Measurements from ENCODE around the gene TEX22. TPM values are rescaled to one million over a fixed set of nuclear protein-coding genes. Genes with fewer than 3 reads are reported as not detected.

TEX22 gene
- total RNA-seq, 2 experiments from 2014 or later, result 1.9 to 2.4 TPM

- ChIA-PET POLR2A (interaction anchor here (1.0 kb wide), 1 partner anchor 21 kb away, joined by 3 read pairs; no protein-coding TSS in a partner anchor), CTCF (interaction anchor here (1.6 kb wide), 1 partner anchor 28 kb away, joined by 5 read pairs; no protein-coding TSS in a partner anchor)
- ATAC-seq, result peak; percentile 12
- peaks cover 36% of the 10 kb centered on the region for H3K4me1 Mint-ChIP-seq (ENCODE audit: low read depth)
- H3K36me3 Mint-ChIP-seq (ENCODE audit: low read depth), result peaks cover 11% of the 10 kb centered on the region
- H3K27me3 Mint-ChIP-seq (ENCODE audit: low read depth), result no peaks in the 10 kb centered on the region
- peak overlapping the region; percentile 92 for H3K27ac Mint-ChIP-seq
- H3K4me3 Mint-ChIP-seq, result peak overlapping the region; percentile 86
- no peaks in the 10 kb centered on the region for H3K9me3 Mint-ChIP-seq (ENCODE audit: insufficient read depth)
- DNase-seq, result no peak
These were observed 22.0 kb downstream of the TEX22 start for GRCh38 chr14:105420101-105420973.

- Mint-ChIP-seq H3K4me3 (peak overlapping the region; percentile 86), H3K36me3 (ENCODE audit: low read depth) (peaks cover 14% of the 10 kb centered on the region), H3K27me3 (ENCODE audit: low read depth) (no peaks in the 10 kb centered on the region), H3K9me3 (ENCODE audit: insufficient read depth) (no peaks in the 10 kb centered on the region), H3K4me1 (ENCODE audit: low read depth) (peaks cover 33% of the 10 kb centered on the region), H3K27ac (peak overlapping the region; percentile 92)
- DNase-seq, result no peak
- ChIA-PET CTCF (interaction anchor here (0.7 to 1.6 kb wide), 3 partner anchors 27 to 329 kb away, joined by 3 to 5 read pairs (median 3); no protein-coding TSS in a partner anchor), POLR2A (interaction anchor here (1.0 to 1.2 kb wide), 3 partner anchors 13 to 22 kb away, joined by 3 read pairs; no protein-coding TSS in a partner anchor)
- ATAC-seq, result no peak
These were observed 22.8 kb downstream of the TEX22 start for GRCh38 chr14:105420974-105421674.

- Mint-ChIP-seq H3K9me3 (ENCODE audit: insufficient read depth) (no peaks in the 10 kb centered on the region), H3K4me1 (ENCODE audit: low read depth) (peaks cover 35% of the 10 kb centered on the region), H3K4me3 (peak overlapping the region; percentile 86), H3K36me3 (ENCODE audit: low read depth) (peaks cover 21% of the 10 kb centered on the region), H3K27me3 (ENCODE audit: low read depth) (no peaks in the 10 kb centered on the region), H3K27ac (peak overlapping the region; percentile 92)
- DNase-seq (no peak), ATAC-seq (no peak)
- CTCF ChIA-PET, result interaction anchor here (0.7 to 1.6 kb wide), 4 partner anchors 26 to 330 kb away, joined by 3 to 5 read pairs (median 3); no protein-coding TSS in a partner anchor
- POLR2A ChIA-PET, result interaction anchor here (1.0 to 1.2 kb wide), 3 partner anchors 12 to 23 kb away, joined by 3 read pairs; no protein-coding TSS in a partner anchor
These were observed 23.6 kb downstream of the TEX22 start for GRCh38 chr14:105421723-105422615.

GRCh38 chr14:105422695-105423487 is 24.6 kb downstream of the TEX22 start:
- CTCF ChIA-PET, result interaction anchor here (0.7 kb wide), 1 partner anchor 52 kb away, joined by 3 read pairs; no protein-coding TSS in a partner anchor

GRCh38 chr14:105423488-105424195 is 25.3 kb downstream of the TEX22 start:
- Mint-ChIP-seq H3K9me3 (ENCODE audit: insufficient read depth) (no peaks in the 10 kb centered on the region), H3K4me1 (ENCODE audit: low read depth) (peaks cover 48% of the 10 kb centered on the region), H3K36me3 (ENCODE audit: low read depth) (peaks cover 32% of the 10 kb centered on the region), H3K27ac (no peak overlapping the region), H3K27me3 (ENCODE audit: low read depth) (no peaks in the 10 kb centered on the region), H3K4me3 (no peak overlapping the region)
- no peak for DNase-seq
- POLR2A ChIA-PET, result no interaction called here
- ATAC-seq, result no peak
- CTCF ChIA-PET, result no interaction called here

More at GRCh38 chr14:105422695-105423487, 24.6 kb downstream of the TEX22 start:
- no peaks in the 10 kb centered on the region for H3K9me3 Mint-ChIP-seq (ENCODE audit: insufficient read depth)
- no peaks in the 10 kb centered on the region for H3K27me3 Mint-ChIP-seq (ENCODE audit: low read depth)
- ATAC-seq (no peak), DNase-seq (no peak)
- peaks cover 44% of the 10 kb centered on the region for H3K4me1 Mint-ChIP-seq (ENCODE audit: low read depth)
- no peak overlapping the region for H3K4me3 Mint-ChIP-seq
- H3K27ac Mint-ChIP-seq, result peak overlapping the region; percentile 43
- peaks cover 28% of the 10 kb centered on the region for H3K36me3 Mint-ChIP-seq (ENCODE audit: low read depth)
- POLR2A ChIA-PET, result no interaction called here

GRCh38 chr14:105424861-105425260 is 26.5 kb downstream of the TEX22 start:
- no peaks in the 10 kb centered on the region for H3K27me3 Mint-ChIP-seq (ENCODE audit: low read depth)
- ChIA-PET POLR2A (interaction anchor here (0.8 kb wide), 1 partner anchor 56 kb away, joined by 3 read pairs; no protein-coding TSS in a partner anchor), CTCF (no interaction called here)
- H3K9me3 Mint-ChIP-seq (ENCODE audit: insufficient read depth), result no peaks in the 10 kb centered on the region
- peaks cover 34% of the 10 kb centered on the region for H3K36me3 Mint-ChIP-seq (ENCODE audit: low read depth)
- H3K4me1 Mint-ChIP-seq (ENCODE audit: low read depth), result peaks cover 42% of the 10 kb centered on the region
- H3K4me3 Mint-ChIP-seq, result no peak overlapping the region
- H3K27ac Mint-ChIP-seq, result no peak overlapping the region
- no peak for DNase-seq
- no peak for ATAC-seq

- Mint-ChIP-seq H3K9me3 (ENCODE audit: insufficient read depth) (no peaks in the 10 kb centered on the region), H3K4me1 (ENCODE audit: low read depth) (peaks cover 41% of the 10 kb centered on the region), H3K36me3 (ENCODE audit: low read depth) (peaks cover 42% of the 10 kb centered on the region), H3K27ac (no peak overlapping the region), H3K27me3 (ENCODE audit: low read depth) (no peaks in the 10 kb centered on the region), H3K4me3 (no peak overlapping the region)
- ATAC-seq, result no peak
- DNase-seq, result no peak
- CTCF ChIA-PET, result no interaction called here
- POLR2A ChIA-PET, result no interaction called here
These were observed 27.5 kb downstream of the TEX22 start for GRCh38 chr14:105425823-105426247.

- CTCF ChIA-PET, result no interaction called here
- peaks cover 48% of the 10 kb centered on the region for H3K36me3 Mint-ChIP-seq (ENCODE audit: low read depth)
These were observed 28.2 kb downstream of the TEX22 start for GRCh38 chr14:105426416-105427130.

GRCh38 chr14:105427412-105427811 is 29.1 kb downstream of the TEX22 start:
- ChIA-PET POLR2A (no interaction called here), CTCF (no interaction called here)
- ATAC-seq (no peak), DNase-seq (no peak)
- Mint-ChIP-seq H3K4me3 (no peak overlapping the region), H3K27me3 (ENCODE audit: low read depth) (no peaks in the 10 kb centered on the region), H3K9me3 (ENCODE audit: insufficient read depth) (no peaks in the 10 kb centered on the region), H3K4me1 (ENCODE audit: low read depth) (peaks cover 25% of the 10 kb centered on the region), H3K27ac (no peak overlapping the region), H3K36me3 (ENCODE audit: low read depth) (peaks cover 44% of the 10 kb centered on the region)

More at GRCh38 chr14:105426416-105427130, 28.2 kb downstream of the TEX22 start:
- H3K4me3 Mint-ChIP-seq, result no peak overlapping the region
- H3K9me3 Mint-ChIP-seq (ENCODE audit: insufficient read depth), result no peaks in the 10 kb centered on the region
- H3K4me1 Mint-ChIP-seq (ENCODE audit: low read depth), result peaks cover 33% of the 10 kb centered on the region
- DNase-seq (no peak), ATAC-seq (no peak)
- H3K27ac Mint-ChIP-seq, result no peak overlapping the region
- POLR2A ChIA-PET, result no interaction called here
- no peaks in the 10 kb centered on the region for H3K27me3 Mint-ChIP-seq (ENCODE audit: low read depth)

All from activated CD8-positive, alpha-beta T cell treated with anti-CD3 and anti-CD28 coated beads, Interleukin-2, amount 10 ng/mL, durations not matched to agents 7 days and 5 days (primary cell).